Measurements from ENCODE around the gene TEX2. TPM values are rescaled to one million over a fixed set of nuclear protein-coding genes. Genes with fewer than 3 reads are reported as not detected.
A peak's percentile ranks its signal among the peaks of the same experiment; 100 is the strongest.

Gene TEX2
- total RNA-seq, 1 donor from 2014 or later = 36.1 TPM

DNA sequence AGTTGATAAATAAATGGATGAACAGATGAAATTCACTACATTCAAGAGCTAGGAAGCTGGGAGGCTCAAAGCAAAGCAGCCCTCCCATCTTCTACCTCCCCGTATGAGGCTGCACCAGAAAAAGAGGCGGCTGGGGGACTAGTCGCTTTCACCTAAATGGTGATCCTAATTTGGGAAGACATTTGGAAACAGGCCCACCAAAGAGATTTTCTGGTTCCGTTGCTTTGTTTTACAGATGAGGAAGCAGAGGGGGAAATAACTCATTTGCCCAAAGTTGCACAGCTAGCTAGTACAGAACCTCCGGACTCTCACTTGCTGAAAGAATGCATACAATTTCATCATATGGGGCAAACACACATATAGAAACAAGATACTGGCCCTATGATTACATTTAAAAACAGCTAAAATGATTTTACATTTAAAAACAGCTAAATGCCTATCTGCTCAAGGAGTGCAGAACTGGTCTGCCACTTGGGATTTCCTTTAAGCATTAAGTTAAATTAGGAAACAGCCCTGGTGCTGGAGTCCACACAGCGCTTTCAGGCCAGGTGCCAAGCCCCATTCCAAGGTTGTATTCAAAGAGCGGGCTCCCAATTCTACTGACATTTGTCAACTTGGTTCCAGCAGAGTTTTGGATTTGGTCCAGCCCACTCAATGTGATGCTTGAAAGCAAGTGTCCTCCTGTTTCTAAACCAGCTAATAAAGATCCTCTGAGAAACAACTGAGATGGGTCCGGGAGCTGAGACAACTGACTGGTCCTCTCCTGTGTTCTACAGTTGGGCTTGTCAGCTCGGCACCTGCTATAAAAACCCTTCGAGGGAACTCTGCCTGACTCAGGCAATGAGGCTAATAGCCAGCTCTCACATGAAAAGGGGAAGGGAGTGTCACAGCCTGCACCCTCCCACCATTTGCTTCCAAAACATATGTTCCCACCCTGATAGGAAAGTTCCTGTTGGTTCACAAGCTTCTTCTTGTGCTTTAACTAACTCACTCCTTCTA is 144.8 kb downstream of the TEX2 start:
- peak; percentile 15 to 46 for DNase-seq (ENCODE audit: low read depth in 2 of 2)

DNA sequence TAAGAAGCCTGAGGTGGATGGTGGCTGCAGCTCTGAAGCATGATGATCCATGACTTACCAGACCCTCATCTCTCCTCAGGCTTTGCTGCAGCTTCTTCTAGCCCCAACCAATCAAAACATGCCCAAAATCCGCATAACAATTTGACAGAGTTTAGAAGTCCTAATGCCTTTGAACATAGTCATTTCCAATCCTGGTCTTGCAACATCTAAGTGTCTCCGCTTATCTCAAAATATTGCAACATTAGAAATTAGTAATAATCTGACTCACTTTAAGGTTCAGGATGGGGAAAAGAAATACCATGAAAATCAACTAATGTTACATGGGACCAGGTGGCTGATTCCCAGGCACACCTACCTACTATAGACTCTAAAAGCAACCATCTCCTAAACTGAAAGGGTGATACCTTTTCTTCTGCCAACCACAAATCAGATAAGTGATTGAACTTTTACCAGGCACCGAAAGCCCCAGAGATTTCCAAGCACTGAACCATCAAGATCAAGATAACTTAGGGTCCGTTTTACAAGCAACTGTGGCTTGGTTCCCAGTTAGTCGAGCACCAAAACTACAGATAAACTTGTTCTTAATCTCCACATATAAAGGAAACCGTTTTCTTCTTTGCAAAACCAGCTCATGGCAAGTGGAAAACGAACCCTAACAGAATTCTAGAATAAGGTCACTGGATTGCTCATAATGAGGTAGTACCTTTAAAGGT is 147.1 kb downstream of the TEX2 start:
- DNase-seq (ENCODE audit: low read depth in 2 of 2) = peak in 1 of 2 donors; percentile 22

DNA sequence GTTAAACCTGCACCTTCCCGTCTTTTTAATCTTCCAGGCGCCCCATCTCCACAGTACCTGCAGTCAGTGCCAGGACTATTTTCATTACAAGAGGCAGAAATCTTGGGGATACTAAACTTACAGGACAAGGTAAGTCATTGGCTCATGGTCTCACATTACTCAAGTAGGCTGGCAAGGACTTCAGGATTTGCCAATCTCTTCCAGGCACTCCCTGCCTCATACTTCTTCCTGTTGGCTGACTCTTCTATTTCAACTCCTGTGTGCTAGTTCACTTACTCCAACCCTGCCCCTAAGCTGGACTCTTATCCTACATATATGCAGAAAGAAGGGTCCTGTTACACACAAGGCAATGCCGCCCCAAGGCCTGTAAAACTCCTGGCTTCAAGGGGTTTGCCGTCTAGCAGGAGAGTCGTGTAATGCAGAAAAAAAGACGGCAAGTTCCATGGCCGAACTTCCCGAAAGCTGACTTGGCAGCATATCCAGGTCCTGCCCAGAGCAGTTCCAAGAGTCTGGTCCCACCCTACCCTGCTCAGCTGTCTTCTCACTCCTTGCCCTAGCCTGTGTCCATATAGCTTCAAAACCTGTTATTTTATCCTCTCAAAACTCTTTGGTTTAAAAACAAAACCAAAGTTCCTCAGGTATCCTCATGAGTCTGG is 147.9 kb downstream of the TEX2 start:
- peak in 1 of 2 donors; percentile 21 for DNase-seq (ENCODE audit: low read depth in 2 of 2)

- no peak for DNase-seq (ENCODE audit: low read depth in 2 of 2)
Observed at GRCh38 chr17:64113006-64113405, 150.1 kb downstream of the TEX2 start.

DNA sequence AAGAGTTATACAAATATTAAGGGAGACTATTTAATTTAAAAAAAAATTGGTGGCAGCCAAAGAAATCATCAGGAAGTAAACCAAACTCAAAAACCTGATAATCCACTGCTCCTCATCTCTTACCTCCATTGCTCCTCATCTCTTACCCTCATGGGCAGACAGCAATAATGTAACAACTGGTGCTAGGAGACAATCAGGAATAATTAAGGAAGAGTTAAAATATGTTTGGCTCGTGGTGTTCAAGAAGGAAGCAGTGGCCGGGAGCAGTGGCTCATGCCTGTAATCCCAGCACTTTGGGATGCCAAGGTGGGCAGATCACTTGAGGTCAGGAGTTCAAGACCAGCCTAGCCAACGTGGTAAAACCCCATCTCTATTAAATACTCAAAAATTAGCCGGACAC is 151.2 kb downstream of the TEX2 start:
- no peak for DNase-seq (ENCODE audit: low read depth in 2 of 2)

GRCh38 chr17:64110379-64111152 is 152.5 kb downstream of the TEX2 start:
- peak in 1 of 2 donors; percentile 29 for DNase-seq (ENCODE audit: low read depth in 2 of 2)

GRCh38 chr17:64109400-64109799 is 153.7 kb downstream of the TEX2 start:
- no peak for DNase-seq (ENCODE audit: low read depth in 2 of 2)

GRCh38 chr17:64107500-64108236 is 155.4 kb downstream of the TEX2 start:
- peak in 1 of 2 donors; percentile 59 for DNase-seq (ENCODE audit: low read depth in 2 of 2)

GRCh38 chr17:64106918-64107317 is 156.1 kb downstream of the TEX2 start:
- no peak for DNase-seq (ENCODE audit: low read depth in 2 of 2)

DNA sequence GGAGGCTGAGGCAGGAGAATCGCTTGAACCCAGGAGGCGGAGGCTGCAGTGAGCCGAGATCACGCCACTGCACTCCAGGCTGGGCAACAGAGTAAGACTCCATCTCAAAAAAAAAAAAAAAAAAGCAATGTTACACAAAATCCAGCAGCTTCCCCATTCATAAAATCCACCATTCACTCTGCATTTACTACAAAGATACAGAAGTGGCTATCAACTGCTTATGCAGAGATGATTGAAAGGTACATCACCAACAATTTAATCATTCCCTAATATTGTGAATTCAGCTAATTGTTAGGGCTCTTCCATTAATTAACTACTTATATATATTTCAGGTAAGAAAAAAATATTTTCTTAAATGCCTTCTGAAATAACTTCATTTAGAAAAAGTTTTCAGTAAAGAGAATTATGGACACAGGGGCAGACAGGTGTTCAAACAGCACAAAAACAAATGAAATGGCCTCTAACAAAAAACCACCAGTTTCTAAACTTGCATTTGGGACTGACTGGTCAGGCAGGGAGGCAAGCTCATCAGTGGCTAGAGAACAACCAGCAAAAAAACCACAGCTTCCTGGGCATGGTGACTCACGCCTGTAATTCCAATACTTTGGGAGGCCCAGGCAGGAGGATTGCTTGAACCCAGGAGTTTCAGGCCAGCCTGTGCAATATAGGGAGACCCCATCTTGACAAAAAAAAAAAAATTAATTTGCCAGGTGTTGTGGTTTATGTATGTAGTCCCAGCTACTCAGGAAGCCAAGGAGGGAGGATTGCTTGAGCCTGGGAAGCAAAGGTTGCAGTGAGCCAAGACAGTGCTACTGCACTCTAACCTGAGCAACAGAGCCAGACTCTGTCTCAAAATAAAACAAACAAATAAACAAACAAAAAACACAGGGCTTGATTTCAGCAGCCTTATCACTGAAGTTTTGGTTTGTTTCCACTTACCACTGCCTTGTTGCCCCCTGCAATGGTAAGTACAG is 159.4 kb downstream of the TEX2 start:
- DNase-seq (ENCODE audit: low read depth in 2 of 2) = peak; percentile 37 to 54

GRCh38 chr17:64102627-64103390 is 160.3 kb downstream of the TEX2 start:
- no peak for DNase-seq (ENCODE audit: low read depth in 2 of 2)

DNA sequence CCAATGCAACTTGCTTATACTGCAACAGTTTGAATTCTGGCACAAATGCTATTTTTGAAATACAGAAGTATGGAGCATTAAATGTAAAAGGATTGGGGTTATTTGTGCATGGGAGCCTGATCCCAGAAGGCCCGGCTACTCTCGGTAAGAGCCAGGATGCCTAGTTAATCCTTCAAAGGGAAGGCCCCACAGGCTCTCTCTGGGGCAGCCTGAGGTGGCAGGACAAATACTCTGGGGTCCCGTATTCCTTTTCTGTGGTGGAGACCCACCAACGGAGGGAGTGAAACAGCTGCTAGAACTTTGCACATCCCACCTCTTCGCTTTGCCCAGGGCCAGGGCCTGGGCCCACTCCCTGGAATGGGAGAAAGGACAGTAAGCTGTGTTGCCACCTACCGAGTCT is 163.5 kb downstream of the TEX2 start:
- no peak for DNase-seq (ENCODE audit: low read depth in 2 of 2)

Other genes starting within 250 kb of the TEX2 start
- 257 and 282 TPM in 2 replicates for gene ICAM2, start 242.6 kb downstream of the TEX2 start, total RNA-seq
- gene ERN1, start 133.1 kb downstream of the TEX2 start, total RNA-seq = 7.0 and 14.7 TPM in 2 replicates
- gene PECAM1, start 127.6 kb upstream of the TEX2 start, total RNA-seq = 395 and 423 TPM in 2 replicates
- gene MILR1, start 185.9 kb upstream of the TEX2 start, total RNA-seq = 0.60 and 0.65 TPM in 2 replicates
- gene POLG2, start 233.8 kb upstream of the TEX2 start, total RNA-seq = 4.8 and 5.6 TPM in 2 replicates
- gene DDX5, start 243.0 kb upstream of the TEX2 start, total RNA-seq = 287 and 429 TPM in 2 replicates
- 13.5 and 16.1 TPM in 2 replicates for gene CEP95, start 243.7 kb upstream of the TEX2 start, total RNA-seq